Measurements from ENCODE around the gene ZNF469.

The ZNF469 gene

GRCh38 chr16:88380099-88380498, 2.7 kb upstream of the ZNF469 start:
- no peak for DNase-seq

GRCh38 chr16:88380619-88381018, 2.1 kb upstream of the ZNF469 start:
- no peak for DNase-seq

GRCh38 chr16:88381820-88382451, 823 bp upstream of the ZNF469 start:
- DNase-seq: no peak

- peak; percentile 92 for DNase-seq
Observed at GRCh38 chr16:88383401-88384221, 852 bp downstream of the ZNF469 start.

DNA sequence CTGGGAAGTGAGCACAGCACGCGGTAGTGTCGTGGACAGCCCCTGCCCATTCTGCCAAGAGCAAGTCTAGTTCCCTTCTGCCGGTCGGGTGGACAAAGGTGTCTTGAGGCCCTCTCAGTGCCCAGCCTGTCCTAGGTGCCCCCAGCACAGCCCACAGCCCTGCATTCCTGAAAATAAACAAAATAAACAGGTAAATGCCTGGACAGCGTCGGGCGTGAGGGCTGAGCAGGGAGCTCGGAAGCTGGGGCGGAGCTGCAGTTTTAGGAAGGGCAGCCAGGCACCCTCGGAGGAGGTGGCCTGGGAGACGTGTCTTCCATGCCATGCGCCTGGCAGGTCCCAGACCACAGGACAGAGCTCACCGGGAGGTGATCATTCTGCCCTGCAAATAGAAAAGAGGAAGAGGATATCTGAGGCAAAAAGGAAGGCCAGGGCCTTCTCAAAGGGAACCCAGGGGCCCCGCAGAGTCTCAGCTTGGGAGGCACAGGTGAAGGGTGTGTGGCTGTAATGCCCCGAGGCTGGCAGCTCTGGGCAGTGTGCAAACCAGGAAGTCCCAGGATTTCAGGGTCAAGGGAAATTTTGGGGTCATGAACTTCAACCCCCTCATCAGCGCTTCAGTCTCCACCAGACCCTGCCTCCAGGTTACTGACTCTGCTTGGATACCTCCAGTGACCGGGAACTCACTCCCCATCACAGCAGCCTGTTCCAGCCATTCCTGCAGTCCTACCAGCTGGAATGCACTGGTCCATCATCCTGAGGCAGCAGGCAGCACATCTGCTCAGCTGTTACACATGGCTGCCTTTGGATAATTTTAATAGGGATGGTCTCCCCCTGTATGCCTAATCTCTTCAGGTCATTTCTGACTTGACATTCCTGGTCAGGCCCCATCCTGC, 1.7 kb downstream of the ZNF469 start:
- DNase-seq: no peak

DNA sequence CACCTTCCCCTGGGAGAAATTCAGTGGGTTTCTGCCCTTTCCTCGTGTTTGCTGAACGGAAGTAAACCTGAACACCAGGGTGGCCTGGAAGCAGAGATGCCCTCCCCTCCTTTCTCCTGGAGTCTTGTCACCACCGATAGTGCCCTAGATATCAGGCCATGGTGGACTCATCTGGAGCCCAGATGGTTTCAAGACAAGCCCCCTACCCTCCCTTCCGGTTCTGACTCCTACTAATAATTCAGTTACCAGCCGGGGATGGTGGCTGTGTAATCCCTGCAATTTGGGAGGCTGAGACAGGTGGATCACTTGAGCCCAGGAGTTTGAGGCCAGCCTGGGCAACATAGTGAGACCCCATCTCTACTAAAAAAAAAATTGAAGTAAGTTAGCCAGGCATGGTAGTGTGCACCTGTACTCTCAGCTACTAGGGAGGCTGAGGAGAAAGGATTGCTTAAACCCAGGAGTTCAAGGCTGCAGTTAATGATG, 2.4 kb downstream of the ZNF469 start:
- no peak for DNase-seq

DNA sequence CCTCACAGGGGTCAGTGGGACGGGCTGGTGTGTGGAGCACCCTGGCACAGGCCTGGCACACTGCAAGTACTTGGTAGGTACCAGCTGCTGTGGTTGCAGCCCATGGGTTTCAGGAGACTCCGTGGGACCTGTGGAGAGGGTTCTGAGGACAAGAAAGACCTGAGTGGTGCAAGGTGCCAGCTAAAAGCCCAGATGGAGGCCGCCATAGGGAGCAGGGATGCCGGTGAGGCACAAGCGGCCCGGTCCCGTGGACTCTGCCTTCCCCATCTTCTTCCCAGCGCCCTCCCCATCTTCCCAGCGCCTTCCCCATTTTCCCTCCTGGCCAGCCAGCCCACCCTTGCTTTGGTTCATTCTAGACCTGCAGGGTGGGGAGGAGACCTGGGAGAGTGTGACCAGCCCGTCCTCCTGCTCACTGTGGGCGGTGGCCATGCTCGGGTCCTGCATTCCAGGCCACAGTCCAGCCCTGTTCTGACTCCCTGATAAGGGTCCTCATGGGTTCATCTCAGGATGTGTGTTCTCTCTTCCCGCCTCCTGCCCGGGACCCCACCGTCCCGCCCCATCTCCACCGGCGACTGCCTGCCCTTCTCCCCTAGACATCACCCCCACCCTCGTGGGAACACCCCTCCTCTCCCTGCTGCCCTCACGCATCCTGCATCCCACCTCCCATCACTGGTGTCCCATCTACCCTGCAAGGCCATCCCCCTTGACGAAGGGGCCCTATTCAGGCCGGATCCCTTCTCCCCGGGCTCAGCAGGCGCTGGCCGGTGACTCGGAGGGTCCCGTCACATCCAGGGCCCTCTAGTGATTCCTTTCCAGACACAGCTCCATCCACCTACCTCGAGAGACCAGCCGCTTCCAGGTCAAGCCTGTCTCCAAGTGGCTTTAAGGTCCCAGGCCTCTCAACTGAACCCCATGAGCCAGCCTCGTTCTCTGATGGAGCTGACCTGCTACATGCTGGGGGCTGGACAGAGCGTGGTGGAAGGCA, 3.4 kb downstream of the ZNF469 start:
- no peak for DNase-seq

- DNase-seq: no peak
Observed at GRCh38 chr16:88387180-88387765, 4.5 kb downstream of the ZNF469 start.

DNA sequence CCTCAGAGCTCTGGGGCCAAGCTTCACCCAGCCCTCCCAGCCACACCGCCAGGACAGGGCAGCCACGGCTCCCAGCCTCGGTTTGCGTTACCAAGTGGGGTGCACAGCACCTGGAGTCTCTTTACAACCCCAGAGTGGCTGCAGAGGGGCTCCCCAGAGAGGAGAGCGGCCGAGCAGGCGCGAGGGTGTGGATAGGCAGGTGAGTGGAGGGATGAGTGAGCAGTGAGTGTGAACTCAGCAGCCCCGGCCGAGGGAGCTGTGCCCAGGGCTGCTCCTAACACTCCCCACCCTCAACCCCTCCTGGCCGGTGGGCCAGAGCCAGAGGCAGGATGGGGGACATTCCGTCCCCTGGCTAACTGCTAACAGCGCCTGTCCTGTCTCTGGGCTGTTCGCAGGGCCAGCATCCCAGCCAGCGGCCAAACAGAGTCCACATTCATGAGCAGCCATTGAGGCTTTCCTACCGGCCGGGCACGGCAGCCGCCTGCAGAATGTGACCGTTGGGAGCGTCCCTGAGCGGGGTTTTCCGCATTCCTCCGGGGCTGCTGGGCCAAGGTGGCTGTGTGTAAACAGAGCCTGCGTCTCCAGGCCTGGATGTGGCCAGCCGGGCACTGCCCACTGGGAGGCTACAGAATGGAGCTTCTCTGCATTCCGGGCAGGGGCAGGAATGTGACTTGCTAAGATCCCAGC, 5.3 kb downstream of the ZNF469 start:
- no peak for DNase-seq

DNA sequence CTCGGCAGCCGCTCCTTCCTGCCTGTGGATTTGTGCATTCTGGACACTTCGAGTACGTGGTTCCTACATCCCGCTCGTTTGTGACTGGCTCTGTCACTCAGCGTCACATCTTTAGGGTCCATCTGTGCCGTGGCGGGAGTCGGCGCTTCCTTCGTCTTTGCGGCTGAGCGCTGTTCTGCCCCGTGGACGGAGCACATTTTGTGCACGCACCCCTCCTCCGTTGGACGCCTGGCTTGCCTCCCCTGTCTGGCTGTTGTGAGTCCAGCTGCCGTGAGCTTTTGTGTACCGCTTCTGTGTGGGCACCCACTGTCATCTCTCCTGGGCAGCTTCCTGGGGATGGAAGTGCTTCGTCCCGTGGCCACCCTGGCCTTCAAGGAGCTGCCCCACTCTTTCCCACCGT, 6.4 kb downstream of the ZNF469 start:
- DNase-seq: no peak

DNA sequence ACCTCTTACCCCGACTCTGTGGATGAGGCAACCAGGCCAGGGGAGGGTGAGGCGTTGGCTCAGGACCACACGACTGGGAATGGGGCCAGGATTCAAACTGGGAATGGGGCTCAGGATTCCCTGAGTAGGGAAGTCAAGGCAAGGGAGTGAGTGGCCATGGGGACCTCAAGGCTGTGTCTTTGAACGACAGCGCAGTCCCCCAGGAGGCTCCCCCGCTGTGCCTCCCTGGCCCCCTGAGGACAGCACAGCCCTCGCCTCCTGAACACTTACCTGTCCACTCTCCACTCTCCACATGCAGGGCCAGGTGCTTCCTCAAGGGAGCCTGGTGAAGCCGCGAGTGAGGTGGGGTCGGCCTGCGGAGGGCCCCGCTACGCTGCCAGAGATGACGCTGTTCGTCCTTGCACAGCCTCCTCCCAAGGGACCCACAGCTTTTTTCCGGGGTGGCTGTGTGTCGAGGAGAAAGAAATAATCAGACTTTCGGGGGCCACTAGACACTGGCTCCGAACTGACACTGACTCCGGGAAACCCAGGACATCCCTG, 6.9 kb downstream of the ZNF469 start:
- no peak for DNase-seq

DNA sequence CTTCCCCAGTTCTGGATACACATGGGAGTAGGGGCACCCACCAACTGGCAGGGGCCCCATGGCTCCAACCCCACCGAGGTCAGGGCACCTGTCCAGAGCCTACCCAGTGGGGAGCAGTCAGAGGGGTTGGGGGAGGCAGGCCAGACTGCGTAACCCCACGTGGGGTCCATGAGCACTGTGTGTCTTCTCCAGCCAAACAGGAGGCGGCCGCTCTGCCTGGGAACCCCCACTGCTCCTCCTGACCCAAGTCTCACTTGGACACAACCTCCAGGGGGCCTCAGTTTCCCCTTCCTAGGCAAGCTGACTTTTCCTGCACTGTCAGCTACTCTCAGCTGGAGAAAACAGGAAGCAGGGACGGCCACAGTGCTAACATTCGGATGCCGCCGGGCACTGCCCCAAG, 7.5 kb downstream of the ZNF469 start:
- DNase-seq: no peak

DNA sequence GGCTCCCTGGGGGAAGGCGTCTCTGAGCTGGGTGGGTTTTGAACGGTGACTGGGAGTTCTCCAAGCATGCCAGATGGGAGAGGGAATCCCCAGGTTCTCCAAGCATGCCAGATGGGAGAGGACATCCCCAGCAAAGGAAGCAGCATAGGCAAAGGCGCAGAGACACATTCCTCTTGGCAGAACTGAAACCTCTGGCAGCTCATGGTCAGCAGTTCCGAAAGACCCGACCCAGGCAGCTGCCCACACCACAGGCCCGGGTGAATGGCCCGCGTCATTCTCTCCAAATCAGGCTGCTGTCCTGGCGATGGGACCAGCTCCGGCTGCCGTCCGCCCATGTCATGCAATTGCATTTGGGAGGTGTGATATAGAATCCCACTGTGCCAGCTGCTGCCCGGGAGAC, 8.0 kb downstream of the ZNF469 start:
- no peak for DNase-seq

- DNase-seq: no peak
Observed at GRCh38 chr16:88391144-88391850, 8.5 kb downstream of the ZNF469 start.

DNA sequence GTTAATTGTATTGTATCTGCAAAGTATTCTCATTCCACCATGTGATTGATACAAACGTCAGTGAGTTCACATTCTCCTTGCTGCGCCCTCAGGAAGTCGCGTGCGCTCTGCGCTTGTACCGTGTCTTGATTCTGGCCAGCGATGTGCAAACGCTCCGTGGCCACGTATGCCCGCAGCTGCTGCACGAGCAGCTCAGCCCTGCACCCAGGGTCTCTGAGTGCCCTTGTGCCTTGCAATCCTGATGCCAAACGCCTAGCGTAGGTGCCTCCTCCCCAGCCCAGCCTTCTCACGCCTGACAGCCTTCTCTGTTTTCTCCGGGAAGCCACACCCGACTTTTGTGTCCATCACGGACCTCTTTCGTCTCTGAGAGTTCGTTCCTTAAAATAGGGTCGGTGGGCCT, 9.4 kb downstream of the ZNF469 start:
- DNase-seq: no peak

DNA sequence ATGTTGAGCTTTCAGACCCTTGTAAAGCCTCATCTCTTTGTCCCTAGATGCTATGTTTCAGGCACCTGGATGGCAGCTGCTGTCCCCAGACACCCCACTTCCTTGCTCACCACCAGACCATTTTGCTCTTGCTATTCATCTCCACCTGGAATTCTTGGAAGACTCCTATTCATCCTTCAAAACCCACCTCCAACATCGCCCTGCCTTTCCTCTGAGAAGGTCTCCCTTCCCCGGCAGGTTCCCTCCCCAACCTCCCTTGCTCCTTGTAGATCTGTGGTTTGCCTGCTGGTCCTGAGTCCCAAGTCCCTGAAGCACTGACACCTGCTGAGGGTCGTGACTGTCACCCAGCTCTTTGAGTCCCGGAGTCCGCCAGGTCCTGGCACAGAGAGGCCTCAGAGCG, 9.9 kb downstream of the ZNF469 start:
- no peak for DNase-seq

DNA sequence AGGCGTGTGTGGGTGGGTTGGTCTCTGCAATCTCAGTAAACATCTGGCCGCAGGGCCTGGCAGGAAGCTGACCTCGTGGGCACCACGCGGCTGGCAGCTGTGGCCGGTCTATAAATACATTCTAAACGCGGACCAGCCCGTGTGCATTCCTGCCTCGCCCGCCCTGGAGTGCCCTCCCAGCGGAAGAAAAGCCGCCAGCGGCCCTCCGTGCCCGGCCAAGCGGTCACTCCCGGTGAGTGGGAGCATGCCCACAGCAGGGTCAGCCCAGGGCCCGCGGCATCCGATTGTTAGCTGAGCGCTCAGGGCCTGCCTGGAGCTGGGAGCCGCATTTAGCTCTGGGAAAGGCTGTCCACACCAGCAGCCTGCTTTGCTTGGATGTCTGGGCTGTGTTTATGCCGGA, 10.3 kb downstream of the ZNF469 start:
- DNase-seq: no peak

DNA sequence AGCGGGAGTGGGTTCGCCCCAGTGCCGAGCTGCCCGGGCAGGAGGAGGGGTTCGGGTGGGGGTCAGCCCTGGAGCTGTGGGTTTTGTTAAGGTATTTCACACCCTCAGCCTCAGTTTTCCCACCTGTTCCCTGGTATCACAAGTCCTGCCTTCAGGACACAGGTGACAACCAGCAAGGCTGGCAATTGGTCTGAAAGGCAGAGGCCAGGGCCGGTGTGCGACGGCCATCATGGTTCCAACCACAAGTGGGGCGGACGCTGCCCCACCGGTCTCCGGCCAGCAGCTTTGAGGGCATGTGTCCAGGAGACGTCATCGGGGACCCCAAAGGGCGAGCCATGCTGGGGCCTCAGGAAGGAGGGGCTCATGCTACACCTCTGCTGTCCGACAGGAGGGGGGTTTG, 10.8 kb downstream of the ZNF469 start:
- no peak for DNase-seq

DNA sequence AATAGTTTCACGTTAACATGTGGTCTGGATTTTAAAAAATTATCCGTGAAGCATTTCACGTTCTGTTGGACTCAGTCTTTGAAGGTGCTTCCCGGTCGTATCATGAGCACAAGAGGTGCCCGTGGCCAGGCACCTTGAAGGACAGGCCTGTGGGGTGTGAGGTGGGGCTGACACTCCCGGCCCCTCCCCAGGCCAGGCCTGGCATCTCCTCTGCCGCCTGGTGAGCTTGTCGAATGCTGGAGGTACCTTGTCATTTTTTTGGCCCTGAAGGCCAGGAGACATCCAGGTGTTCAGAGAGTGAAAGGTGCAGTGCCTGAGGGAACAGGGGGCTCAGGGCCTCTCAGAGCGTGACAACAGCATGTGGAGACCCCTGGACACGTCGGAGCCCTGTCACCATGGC, 11.7 kb downstream of the ZNF469 start:
- DNase-seq: no peak

All from 8988T (cell line).